Natural killer cell (primary cell): ENCODE results near the gene ZFAND3. TPM values are rescaled to one million over a fixed set of nuclear protein-coding genes. Genes with fewer than 3 reads are reported as not detected.
A peak's percentile ranks its signal among the peaks of the same experiment; 100 is the strongest.

ENCODE experiments used
- ATAC-seq, 3 donors: fragments of 150-1000 bp in 2 of 3; fragments of 200-7000 bp in 1 of 3; cut with Tn5 transposase; 1 replicate in 1 of 3; 2 replicates in 2 of 3; pipeline ENCODE4 v1.10.0; 2021; ENCODE audit warnings: mild to moderate bottlenecking in 2 of 3, moderate library complexity in 2 of 3
- DNase-seq, 2 donors: peaks; one replicate each; pipeline versions ENCODE4 v3.0.0 to v3.0.0-alpha.2; 2013 to 2021; ENCODE audit warnings: mixed read lengths in 1 of 2
- H3K27ac ChIP-seq: one replicate; pipeline ENCODE4 v1.5.1; 2013; ENCODE audit warnings: mild to moderate bottlenecking, low read length
- H3K27me3 ChIP-seq: one replicate; pipeline ENCODE4 v1.6.1; 2013; ENCODE audit warnings: low read length; ENCODE audit not compliant: control insufficient read depth, insufficient read depth
- H3K36me3 ChIP-seq: one replicate; pipeline ENCODE4 v1.6.1; 2013; ENCODE audit warnings: low read length; ENCODE audit not compliant: control insufficient read depth, insufficient read depth
- H3K4me1 ChIP-seq: one replicate; pipeline ENCODE4 v1.6.1; 2013; ENCODE audit warnings: low read length; ENCODE audit not compliant: control insufficient read depth, insufficient read depth
- H3K4me3 ChIP-seq: one replicate; pipeline ENCODE4 v1.5.1; 2013; ENCODE audit warnings: low read length
- H3K9me3 ChIP-seq: one replicate; pipeline ENCODE4 v1.6.1; 2013; ENCODE audit warnings: low read length; ENCODE audit not compliant: control insufficient read depth, insufficient read depth
- H3K27ac Mint-ChIP-seq, 2 donors: one replicate each; pipeline ENCODE4 v1.8.0; 2022; ENCODE audit warnings: mild to moderate bottlenecking in 2 of 2, mixed read lengths in 2 of 2, moderate library complexity in 1 of 2
- H3K27me3 Mint-ChIP-seq, 2 donors: one replicate each; pipeline ENCODE4 v1.8.0; 2022; ENCODE audit warnings: low read depth in 2 of 2, mixed read lengths in 2 of 2
- H3K36me3 Mint-ChIP-seq: one replicate; pipeline ENCODE4 v1.8.0; 2022; ENCODE audit warnings: mixed read lengths
- H3K4me1 Mint-ChIP-seq, 2 donors: one replicate each; pipeline ENCODE4 v1.8.0; 2022; ENCODE audit warnings: mixed read lengths in 2 of 2
- H3K4me3 Mint-ChIP-seq: one replicate; pipeline ENCODE4 v1.8.0; 2022; ENCODE audit warnings: mild to moderate bottlenecking, moderate library complexity, mixed read lengths
- H3K9me3 Mint-ChIP-seq, 2 donors: one replicate each; pipeline ENCODE4 v1.8.0; 2022; ENCODE audit warnings: mixed read lengths in 2 of 2
- WGBS: methylation state at CpG from one replicate; pipeline ENCODE4 v1.1.7; 2013; ENCODE audit warnings: missing lambda C conversion rate; ENCODE audit not compliant: insufficient coverage; 5-methylcytosine and 5-hydroxymethylcytosine counted together
- intact Hi-C: fragments of 100-400 bp; cut with micrococcal nuclease; formaldehyde crosslinking; loops from one replicate; pipeline ENCODE4 v1.14.2; 2022
- total RNA-seq, 4 donors: library from RNA; stranded (reverse); fragments of 120-200 nt in 1 of 4; gene quantifications; one replicate each; pipeline versions ENCODE4 v1.2.3 to v1.2.4, GENCODE V29; 2013 to 2022
- TF ChIP-seq, protein P1 (sequence below): fragments of 200-600 bp; IDR thresholded peaks from one replicate; pipeline ENCODE4 v1.8.0; 2022; ENCODE audit warnings: antibody characterized with exemption

ZFAND3 gene
- total RNA-seq, 3 donors from 2014 or later (not counting 1 experiment from before 2014, with no cell fraction given), result 87.7 to 97.4 (median 90.1) TPM

DNA sequence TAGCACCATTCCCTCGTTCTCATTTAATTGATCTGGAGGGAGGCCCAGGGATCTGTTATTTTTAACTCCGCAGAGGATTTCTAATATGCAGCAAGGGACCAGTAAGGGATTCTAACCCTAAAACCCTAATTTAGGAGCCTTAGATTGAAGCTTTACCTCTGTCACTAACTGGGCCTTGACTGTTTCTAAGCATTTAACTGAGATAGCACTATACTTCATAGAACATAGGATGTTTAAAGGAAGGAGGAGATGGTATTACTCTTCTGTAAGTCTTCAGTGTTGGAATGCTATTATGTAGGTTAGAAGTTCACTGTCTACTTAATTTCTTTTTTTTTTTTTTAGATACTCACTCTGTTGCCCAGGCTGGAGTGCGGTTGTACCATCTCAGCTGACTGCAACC, 242.5 kb downstream of the ZFAND3 start:
- no peak for ATAC-seq
- H3K4me1 Mint-ChIP-seq, result peaks cover 43 to 44% of the 10 kb centered on the region in 2 donors
- TF ChIP-seq, protein P1, sequence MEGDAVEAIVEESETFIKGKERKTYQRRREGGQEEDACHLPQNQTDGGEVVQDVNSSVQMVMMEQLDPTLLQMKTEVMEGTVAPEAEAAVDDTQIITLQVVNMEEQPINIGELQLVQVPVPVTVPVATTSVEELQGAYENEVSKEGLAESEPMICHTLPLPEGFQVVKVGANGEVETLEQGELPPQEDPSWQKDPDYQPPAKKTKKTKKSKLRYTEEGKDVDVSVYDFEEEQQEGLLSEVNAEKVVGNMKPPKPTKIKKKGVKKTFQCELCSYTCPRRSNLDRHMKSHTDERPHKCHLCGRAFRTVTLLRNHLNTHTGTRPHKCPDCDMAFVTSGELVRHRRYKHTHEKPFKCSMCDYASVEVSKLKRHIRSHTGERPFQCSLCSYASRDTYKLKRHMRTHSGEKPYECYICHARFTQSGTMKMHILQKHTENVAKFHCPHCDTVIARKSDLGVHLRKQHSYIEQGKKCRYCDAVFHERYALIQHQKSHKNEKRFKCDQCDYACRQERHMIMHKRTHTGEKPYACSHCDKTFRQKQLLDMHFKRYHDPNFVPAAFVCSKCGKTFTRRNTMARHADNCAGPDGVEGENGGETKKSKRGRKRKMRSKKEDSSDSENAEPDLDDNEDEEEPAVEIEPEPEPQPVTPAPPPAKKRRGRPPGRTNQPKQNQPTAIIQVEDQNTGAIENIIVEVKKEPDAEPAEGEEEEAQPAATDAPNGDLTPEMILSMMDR, result no peak
- H3K4me3 ChIP-seq, result no peak overlapping the region
- H3K9me3 ChIP-seq, result no peaks in the 10 kb centered on the region
- no peak for DNase-seq
- H3K27ac ChIP-seq, result no peak overlapping the region
- H3K4me1 ChIP-seq, result no peaks in the 10 kb centered on the region
- no peaks in the 10 kb centered on the region for H3K27me3 Mint-ChIP-seq
- no peaks in the 10 kb centered on the region for H3K27me3 ChIP-seq
- no peaks in the 10 kb centered on the region for H3K9me3 Mint-ChIP-seq
- H3K27ac Mint-ChIP-seq, result no peak overlapping the region
- intact Hi-C loops, result no loop called here
- WGBS, result 96% methylated on average over 3 of the region's 3 CpGs
- no peaks in the 10 kb centered on the region for H3K36me3 Mint-ChIP-seq
- H3K36me3 ChIP-seq, result peaks cover 28% of the 10 kb centered on the region
- H3K4me3 Mint-ChIP-seq, result no peak overlapping the region

DNA sequence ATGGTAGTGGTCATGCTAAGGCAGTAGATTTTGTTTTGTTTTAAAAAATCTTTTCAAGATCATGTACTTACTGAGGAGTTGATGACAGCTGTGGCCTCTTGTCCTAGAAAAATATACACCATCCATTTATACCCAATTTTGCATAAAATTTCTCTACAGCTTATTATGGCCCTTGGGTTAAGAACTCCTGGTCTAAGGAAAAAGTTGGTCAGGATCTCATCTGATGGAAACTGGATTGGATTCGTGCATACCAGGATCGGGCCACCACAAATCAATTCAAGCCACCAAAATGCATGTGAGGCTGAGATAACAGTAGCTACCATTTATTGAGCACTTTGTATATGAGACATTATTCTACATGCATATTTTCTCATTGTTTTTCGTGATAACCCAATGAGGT, 244.4 kb downstream of the ZFAND3 start:
- no peak for DNase-seq
- intact Hi-C loops, result no loop called here
- no peak overlapping the region for H3K27ac ChIP-seq
- Mint-ChIP-seq H3K9me3 (no peaks in the 10 kb centered on the region), H3K27me3 (no peaks in the 10 kb centered on the region), H3K36me3 (no peaks in the 10 kb centered on the region), H3K4me1 (peaks cover 39 to 41% of the 10 kb centered on the region in 2 donors), H3K4me3 (no peak overlapping the region), H3K27ac (no peak overlapping the region)
- TF ChIP-seq, protein P1, result no peak
- no CpG with 5 or more reads among the region's 3 CpGs for WGBS
- H3K4me3 ChIP-seq, result no peak overlapping the region
- H3K4me1 ChIP-seq, result no peaks in the 10 kb centered on the region
- H3K27me3 ChIP-seq, result no peaks in the 10 kb centered on the region
- no peak for ATAC-seq
- peaks cover 28% of the 10 kb centered on the region for H3K36me3 ChIP-seq
- no peaks in the 10 kb centered on the region for H3K9me3 ChIP-seq

DNA sequence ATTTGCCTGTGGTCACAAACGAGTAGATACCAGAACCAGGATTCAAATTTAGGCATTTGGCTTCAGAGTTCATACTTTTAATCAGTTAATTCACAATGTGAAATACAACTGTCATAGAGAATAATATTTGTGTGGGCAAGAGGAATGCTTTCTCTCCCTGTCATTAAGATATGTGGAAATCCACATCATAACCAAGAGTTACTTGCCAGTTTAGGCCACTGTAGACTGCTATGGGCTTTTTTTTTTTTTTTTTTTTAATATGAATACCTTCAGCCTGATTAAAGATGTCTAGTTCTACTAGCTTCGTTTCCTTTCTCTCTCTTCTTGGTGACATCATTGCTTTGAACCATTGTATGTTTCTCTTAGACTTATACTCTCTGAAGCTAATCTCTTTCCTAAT, 244.9 kb downstream of the ZFAND3 start:
- Mint-ChIP-seq H3K27me3 (no peaks in the 10 kb centered on the region), H3K4me1 (peaks cover 43 to 46% of the 10 kb centered on the region in 2 donors), H3K36me3 (no peaks in the 10 kb centered on the region), H3K27ac (peak overlapping the region in 1 of 2 donors; percentile 33), H3K9me3 (no peaks in the 10 kb centered on the region), H3K4me3 (no peak overlapping the region)
- TF ChIP-seq, protein P1, result no peak
- Histone ChIP-seq H3K4me3 (no peak overlapping the region), H3K36me3 (peaks cover 28% of the 10 kb centered on the region), H3K9me3 (no peaks in the 10 kb centered on the region), H3K27me3 (no peaks in the 10 kb centered on the region), H3K27ac (no peak overlapping the region), H3K4me1 (no peaks in the 10 kb centered on the region)
- WGBS, result 80% methylated on average over 1 of the region's 2 CpGs
- no peak for DNase-seq
- intact Hi-C loops, result no loop called here
- ATAC-seq, result no peak

DNA sequence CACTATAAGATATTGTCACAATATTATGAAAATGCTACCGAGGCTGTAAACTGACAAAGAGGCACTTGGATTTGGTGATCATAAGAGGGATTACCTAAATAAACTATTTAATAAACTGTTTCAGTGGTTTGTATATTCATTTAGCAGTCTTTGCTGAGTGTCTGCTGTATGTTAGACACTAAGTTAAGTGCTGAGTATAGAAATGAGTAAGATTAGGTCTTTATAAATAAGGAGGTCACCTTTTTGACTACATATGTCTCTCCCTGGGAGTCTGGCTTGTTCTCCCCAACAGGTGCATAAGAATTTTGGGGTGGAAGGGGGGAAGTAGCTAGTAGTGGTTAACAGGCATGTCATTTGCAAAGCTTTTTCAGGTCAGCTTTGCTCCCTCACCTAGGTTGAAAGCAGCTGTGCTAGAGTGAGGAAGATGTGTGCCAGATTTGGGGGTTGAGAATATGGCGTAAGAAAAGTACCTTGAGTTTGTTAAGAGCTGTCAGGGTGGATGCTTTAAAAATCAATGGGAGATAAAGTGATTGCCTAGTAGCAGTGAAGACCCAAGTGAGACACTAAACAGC, 246.3 kb downstream of the ZFAND3 start:
- ATAC-seq (no peak), DNase-seq (no peak)
- no peaks in the 10 kb centered on the region for H3K9me3 Mint-ChIP-seq
- TF ChIP-seq, protein P1, result no peak
- H3K4me1 Mint-ChIP-seq, result peaks cover 43 to 48% of the 10 kb centered on the region in 2 donors
- Histone ChIP-seq H3K9me3 (no peaks in the 10 kb centered on the region), H3K27me3 (no peaks in the 10 kb centered on the region), H3K36me3 (peaks cover 28% of the 10 kb centered on the region), H3K4me3 (no peak overlapping the region), H3K4me1 (no peaks in the 10 kb centered on the region), H3K27ac (no peak overlapping the region)
- no peaks in the 10 kb centered on the region for H3K27me3 Mint-ChIP-seq
- peak overlapping the region; percentile 41 to 42 for H3K27ac Mint-ChIP-seq
- H3K36me3 Mint-ChIP-seq, result no peaks in the 10 kb centered on the region
- H3K4me3 Mint-ChIP-seq, result no peak overlapping the region
- WGBS, result 95% methylated on average over 1 of the region's 2 CpGs
- intact Hi-C loops, result no loop called here
